HepG2 (cell line): Measurements from ENCODE around the gene SETD1A. TPM values are rescaled to one million over a fixed set of nuclear protein-coding genes. Genes with fewer than 3 reads are reported as not detected.

Source experiments
- AGO1 ChIP-seq: fragments of 200-400 bp; formaldehyde crosslinking; IDR thresholded peaks from 2 replicates; pipeline ENCODE4 v1.6.1; 2017; ENCODE audit warnings: mild to moderate bottlenecking, low read depth, low read length, moderate library complexity; ENCODE audit not compliant: poor library complexity, severe bottlenecking
- ATF2 ChIP-seq: sonication (generic); formaldehyde crosslinking; IDR thresholded peaks from 2 replicates; pipeline ENCODE4 v1.4.0; 2020; ENCODE audit warnings: missing genetic modification reagents
- MATR3 ChIP-seq: sonication (generic); formaldehyde crosslinking; IDR thresholded peaks from 2 replicates; pipeline ENCODE4 v1.4.0; 2020; ENCODE audit warnings: missing genetic modification reagents
- MIER3 ChIP-seq: IDR thresholded peaks from 2 replicates; pipeline ENCODE4 v1.6.1; 2016; ENCODE audit warnings: missing compliant biosample characterization, borderline replicate concordance
- RAD21 ChIP-seq: fragments of 450-650 bp; formaldehyde crosslinking; IDR thresholded peaks from 2 replicates; pipeline ENCODE4 v1.5.0; 2020; ENCODE audit warnings: mild to moderate bottlenecking
- SUZ12 ChIP-seq: fragments of 150-350 bp; IDR thresholded peaks from 2 replicates; pipeline ENCODE4 v1.6.1; 2014; ENCODE audit warnings: low read depth, low read length
- TEAD3 ChIP-seq: optimal IDR thresholded peaks from 2 replicates; pipeline ENCODE3; 2016; ENCODE audit warnings: borderline replicate concordance
- WIZ ChIP-seq: sonication (generic); formaldehyde crosslinking; IDR thresholded peaks from 2 replicates; pipeline ENCODE4 v1.5.1; 2020; ENCODE audit warnings: mild to moderate bottlenecking, missing genetic modification reagents
- ZBTB33 ChIP-seq: sonication (generic); formaldehyde crosslinking; IDR thresholded peaks from 2 replicates; pipeline ENCODE4 v1.4.0; 2020; ENCODE audit warnings: missing genetic modification reagents
- ZKSCAN5 ChIP-seq: sonication (generic); formaldehyde crosslinking; IDR thresholded peaks from 2 replicates; pipeline ENCODE4 v1.5.1; 2020; ENCODE audit warnings: mild to moderate bottlenecking, missing genetic modification reagents
- ZMYM2 ChIP-seq: sonication (generic); formaldehyde crosslinking; IDR thresholded peaks from 2 replicates; pipeline ENCODE4 v1.8.0; 2022; ENCODE audit warnings: mild to moderate bottlenecking, missing genetic modification reagents
- ZNF556 ChIP-seq: sonication (generic); formaldehyde crosslinking; IDR thresholded peaks from 2 replicates; pipeline ENCODE4 v1.4.0; 2020; ENCODE audit warnings: mild to moderate bottlenecking, missing genetic modification reagents, borderline replicate concordance
- ZNF776 ChIP-seq: sonication (generic); formaldehyde crosslinking; IDR thresholded peaks from 2 replicates; pipeline ENCODE4 v1.4.0; 2020; ENCODE audit warnings: mild to moderate bottlenecking, missing genetic modification reagents
- polyA plus RNA-seq, 8 experiments: library from polyadenylated mRNA; depleted of rRNA in 3 of 8; stranded (reverse) in 7 of 8; unstranded in 1 of 8; fragments of >200 nt; fragmentation: Illumina TruSeq in 4 of 8; extraction: Trizol in 4 of 8; gene quantifications; 2 replicates each; pipeline versions ENCODE4 v1.2.1 to v1.2.3, GENCODE V29; 2011 to 2016; ENCODE audit warnings: low read depth in 4 of 8, missing spikeins in 1 of 8, mixed read lengths in 1 of 8; ENCODE audit not compliant: insufficient read depth in 1 of 8
- total RNA-seq, 5 experiments: library from RNA; depleted of rRNA; stranded (reverse); fragments of >200 nt; fragmentation: Illumina TruSeq; extraction: Trizol; gene quantifications; 2 replicates each; pipeline ENCODE4 v1.2.3, GENCODE V29; 2016; ENCODE audit warnings: low read depth in 1 of 5
- TF ChIP-seq, protein P1 (sequence below): sonication (generic); formaldehyde crosslinking; IDR thresholded peaks from 2 replicates; pipeline ENCODE4 v1.4.0; 2020; ENCODE audit warnings: mild to moderate bottlenecking, low read depth, missing genetic modification reagents
- TF ChIP-seq, protein P2 (sequence below): sonication (generic); formaldehyde crosslinking; IDR thresholded peaks from 2 replicates; pipeline ENCODE4 v1.8.0; 2022; ENCODE audit warnings: mild to moderate bottlenecking, missing genetic modification reagents; ENCODE audit not compliant: insufficient replicate concordance
- TF ChIP-seq, protein P3 (sequence below): sonication (generic); formaldehyde crosslinking; IDR thresholded peaks from 2 replicates; pipeline ENCODE4 v1.5.1; 2020; ENCODE audit warnings: missing genetic modification reagents, mild to moderate bottlenecking, borderline replicate concordance
- TF ChIP-seq, protein P4 (sequence below): sonication (generic); formaldehyde crosslinking; IDR thresholded peaks from 2 replicates; pipeline ENCODE4 v1.4.0; 2020; ENCODE audit warnings: missing genetic modification reagents
- TF ChIP-seq, protein P5 (sequence below): sonication (generic); formaldehyde crosslinking; IDR thresholded peaks from 2 replicates; pipeline ENCODE4 v1.8.0; 2022; ENCODE audit warnings: mild to moderate bottlenecking, missing genetic modification reagents, moderate library complexity

Gene SETD1A
- total and polyA plus RNA-seq, 2 of the 13 experiments (the other 11 are each of a cell fraction or from before 2014, with no cell fraction given) = 3.8 to 5.6 TPM

GRCh38 chr16:30998852-30999761 lies 41.6 kb downstream of the SETD1A start (continued):
- TF ChIP-seq ATF2 (CRISPR knock-in tag) (no peak; the same call in 1 of the 2 replicates), ZBTB33 (CRISPR knock-in tag) (no peak), ZNF556 (CRISPR knock-in tag) (peak; percentile 53; the same call in 1 of the 2 replicates), ZNF776 (peak; percentile 58; the same call in 1 of the 2 replicates), ZKSCAN5 (CRISPR knock-in tag) (no peak), SUZ12 (no peak), MATR3 (CRISPR knock-in tag) (no peak), MIER3 (CRISPR knock-in tag) (no peak), RAD21 (CRISPR knock-in tag) (no peak), TEAD3 (CRISPR knock-in tag) (no peak), WIZ (CRISPR knock-in tag) (peak; percentile 88), ZMYM2 (CRISPR knock-in tag) (peak; percentile 81), AGO1 (no peak)
- TF ChIP-seq, protein P1, sequence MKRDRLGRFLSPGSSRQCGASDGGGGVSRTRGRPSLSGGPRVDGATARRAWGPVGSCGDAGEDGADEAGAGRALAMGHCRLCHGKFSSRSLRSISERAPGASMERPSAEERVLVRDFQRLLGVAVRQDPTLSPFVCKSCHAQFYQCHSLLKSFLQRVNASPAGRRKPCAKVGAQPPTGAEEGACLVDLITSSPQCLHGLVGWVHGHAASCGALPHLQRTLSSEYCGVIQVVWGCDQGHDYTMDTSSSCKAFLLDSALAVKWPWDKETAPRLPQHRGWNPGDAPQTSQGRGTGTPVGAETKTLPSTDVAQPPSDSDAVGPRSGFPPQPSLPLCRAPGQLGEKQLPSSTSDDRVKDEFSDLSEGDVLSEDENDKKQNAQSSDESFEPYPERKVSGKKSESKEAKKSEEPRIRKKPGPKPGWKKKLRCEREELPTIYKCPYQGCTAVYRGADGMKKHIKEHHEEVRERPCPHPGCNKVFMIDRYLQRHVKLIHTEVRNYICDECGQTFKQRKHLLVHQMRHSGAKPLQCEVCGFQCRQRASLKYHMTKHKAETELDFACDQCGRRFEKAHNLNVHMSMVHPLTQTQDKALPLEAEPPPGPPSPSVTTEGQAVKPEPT = no peak; the same call in 1 of the 2 replicates
- TF ChIP-seq, protein P2, sequence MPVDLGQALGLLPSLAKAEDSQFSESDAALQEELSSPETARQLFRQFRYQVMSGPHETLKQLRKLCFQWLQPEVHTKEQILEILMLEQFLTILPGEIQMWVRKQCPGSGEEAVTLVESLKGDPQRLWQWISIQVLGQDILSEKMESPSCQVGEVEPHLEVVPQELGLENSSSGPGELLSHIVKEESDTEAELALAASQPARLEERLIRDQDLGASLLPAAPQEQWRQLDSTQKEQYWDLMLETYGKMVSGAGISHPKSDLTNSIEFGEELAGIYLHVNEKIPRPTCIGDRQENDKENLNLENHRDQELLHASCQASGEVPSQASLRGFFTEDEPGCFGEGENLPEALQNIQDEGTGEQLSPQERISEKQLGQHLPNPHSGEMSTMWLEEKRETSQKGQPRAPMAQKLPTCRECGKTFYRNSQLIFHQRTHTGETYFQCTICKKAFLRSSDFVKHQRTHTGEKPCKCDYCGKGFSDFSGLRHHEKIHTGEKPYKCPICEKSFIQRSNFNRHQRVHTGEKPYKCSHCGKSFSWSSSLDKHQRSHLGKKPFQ (CRISPR knock-in tag) = no peak
- TF ChIP-seq, protein P3, sequence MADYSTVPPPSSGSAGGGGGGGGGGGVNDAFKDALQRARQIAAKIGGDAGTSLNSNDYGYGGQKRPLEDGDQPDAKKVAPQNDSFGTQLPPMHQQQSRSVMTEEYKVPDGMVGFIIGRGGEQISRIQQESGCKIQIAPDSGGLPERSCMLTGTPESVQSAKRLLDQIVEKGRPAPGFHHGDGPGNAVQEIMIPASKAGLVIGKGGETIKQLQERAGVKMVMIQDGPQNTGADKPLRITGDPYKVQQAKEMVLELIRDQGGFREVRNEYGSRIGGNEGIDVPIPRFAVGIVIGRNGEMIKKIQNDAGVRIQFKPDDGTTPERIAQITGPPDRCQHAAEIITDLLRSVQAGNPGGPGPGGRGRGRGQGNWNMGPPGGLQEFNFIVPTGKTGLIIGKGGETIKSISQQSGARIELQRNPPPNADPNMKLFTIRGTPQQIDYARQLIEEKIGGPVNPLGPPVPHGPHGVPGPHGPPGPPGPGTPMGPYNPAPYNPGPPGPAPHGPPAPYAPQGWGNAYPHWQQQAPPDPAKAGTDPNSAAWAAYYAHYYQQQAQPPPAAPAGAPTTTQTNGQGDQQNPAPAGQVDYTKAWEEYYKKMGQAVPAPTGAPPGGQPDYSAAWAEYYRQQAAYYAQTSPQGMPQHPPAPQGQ (CRISPR knock-in tag) = no peak
- TF ChIP-seq, protein P4, sequence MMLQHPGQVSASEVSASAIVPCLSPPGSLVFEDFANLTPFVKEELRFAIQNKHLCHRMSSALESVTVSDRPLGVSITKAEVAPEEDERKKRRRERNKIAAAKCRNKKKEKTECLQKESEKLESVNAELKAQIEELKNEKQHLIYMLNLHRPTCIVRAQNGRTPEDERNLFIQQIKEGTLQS (CRISPR knock-in tag) = no peak
- TF ChIP-seq, protein P5, sequence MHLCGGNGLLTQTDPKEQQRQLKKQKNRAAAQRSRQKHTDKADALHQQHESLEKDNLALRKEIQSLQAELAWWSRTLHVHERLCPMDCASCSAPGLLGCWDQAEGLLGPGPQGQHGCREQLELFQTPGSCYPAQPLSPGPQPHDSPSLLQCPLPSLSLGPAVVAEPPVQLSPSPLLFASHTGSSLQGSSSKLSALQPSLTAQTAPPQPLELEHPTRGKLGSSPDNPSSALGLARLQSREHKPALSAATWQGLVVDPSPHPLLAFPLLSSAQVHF (CRISPR knock-in tag) = no peak
